Osteoblast (primary cell): ENCODE results near the gene EFCAB10. TPM values are rescaled to one million over a fixed set of nuclear protein-coding genes. Genes with fewer than 3 reads are reported as not detected.

Source experiments
- DNase-seq: peaks from one replicate; pipeline ENCODE4 v3.0.0; 2011; ENCODE audit warnings: low spot score, mixed read lengths; ENCODE audit not compliant: insufficient read length; ENCODE audit errors: missing footprints
- H2AFZ ChIP-seq: 2 replicates; pipeline ENCODE4 v1.6.0; 2011; ENCODE audit warnings: mild to moderate bottlenecking, low read length
- H3K27ac ChIP-seq: 2 replicates; pipeline ENCODE4 v1.5.1; 2011; ENCODE audit warnings: mild to moderate bottlenecking, low read depth, low read length, moderate library complexity
- H3K27me3 ChIP-seq: 2 replicates; pipeline ENCODE4 v1.6.0; 2012; ENCODE audit warnings: mild to moderate bottlenecking, control low read depth, inconsistent platforms, low read length, moderate library complexity; ENCODE audit not compliant: insufficient read depth
- H3K36me3 ChIP-seq: 2 replicates; pipeline ENCODE4 v1.5.1; 2011; ENCODE audit warnings: mild to moderate bottlenecking, low read length, control low read depth, moderate library complexity; ENCODE audit not compliant: insufficient read depth
- H3K4me1 ChIP-seq: 2 replicates; pipeline ENCODE4 v1.5.1; 2011; ENCODE audit warnings: mild to moderate bottlenecking, low read length, control low read depth, moderate library complexity; ENCODE audit not compliant: insufficient read depth
- H3K4me2 ChIP-seq: 2 replicates; pipeline ENCODE4 v1.6.0; 2011; ENCODE audit warnings: mild to moderate bottlenecking, low read length; ENCODE audit not compliant: insufficient read depth
- H3K4me3 ChIP-seq: fragments of 200-600 bp; sonication (generic); 3 replicates; pipeline ENCODE4 v1.5.1; 2012; ENCODE audit warnings: mild to moderate bottlenecking, low read length, inconsistent platforms; ENCODE audit not compliant: insufficient read depth
- H3K79me2 ChIP-seq: 2 replicates; pipeline ENCODE4 v1.6.0; 2012; ENCODE audit warnings: mild to moderate bottlenecking, low read length, control low read depth, inconsistent platforms; ENCODE audit not compliant: insufficient read depth
- H3K9me3 ChIP-seq: 2 replicates; pipeline ENCODE4 v1.5.1; 2011; ENCODE audit warnings: low read depth, low read length, control low read depth
- H4K20me1 ChIP-seq: 2 replicates; pipeline ENCODE4 v1.6.0; 2012; ENCODE audit warnings: mild to moderate bottlenecking, low read length, control low read depth; ENCODE audit not compliant: insufficient read depth
- CTCF ChIP-seq: IDR thresholded peaks from 2 replicates; pipeline ENCODE4 v1.5.1; 2011; ENCODE audit warnings: mild to moderate bottlenecking, low read depth, low read length, moderate library complexity; ENCODE audit errors: extremely low read depth
- total RNA-seq: library from RNA; depleted of rRNA; stranded (reverse); fragments of >200 nt; gene quantifications from 2 replicates; pipeline ENCODE4 v1.2.3, GENCODE V29; 2012

EFCAB10 gene
- total RNA-seq, 1 donor = not detected

DNA sequence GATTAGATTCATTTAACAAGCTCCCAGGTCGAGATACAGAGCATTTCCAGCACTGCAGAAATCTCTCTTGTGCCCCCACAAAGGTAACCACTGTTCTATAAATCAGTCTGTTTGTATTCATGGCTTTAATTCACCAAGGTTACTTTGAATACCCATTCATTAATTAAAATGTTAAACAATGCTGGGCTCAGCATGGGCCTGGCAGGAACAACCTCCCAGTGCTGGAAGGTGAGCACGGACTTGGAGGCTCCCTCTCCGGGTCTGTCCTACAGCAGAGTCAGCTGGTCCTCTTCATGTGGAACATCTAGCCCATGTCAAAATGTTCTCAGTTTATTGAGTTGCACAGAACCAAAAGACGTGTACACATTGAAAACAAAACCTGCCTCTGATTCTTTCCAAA, 15.6 kb upstream of the EFCAB10 start:
- peaks cover 9% of the 10 kb centered on the region for H3K27me3 ChIP-seq
- no peaks in the 10 kb centered on the region for H3K79me2 ChIP-seq
- H3K27ac ChIP-seq = no peak overlapping the region
- no peak for TF ChIP-seq CTCF
- H3K4me1 ChIP-seq = no peaks in the 10 kb centered on the region
- H3K4me2 ChIP-seq = no peak overlapping the region
- no peak overlapping the region for H2AFZ ChIP-seq
- DNase-seq = no peak
- H4K20me1 ChIP-seq = no peaks in the 10 kb centered on the region
- H3K36me3 ChIP-seq = no peaks in the 10 kb centered on the region
- no peaks in the 10 kb centered on the region for H3K9me3 ChIP-seq
- H3K4me3 ChIP-seq = no peak overlapping the region

DNA sequence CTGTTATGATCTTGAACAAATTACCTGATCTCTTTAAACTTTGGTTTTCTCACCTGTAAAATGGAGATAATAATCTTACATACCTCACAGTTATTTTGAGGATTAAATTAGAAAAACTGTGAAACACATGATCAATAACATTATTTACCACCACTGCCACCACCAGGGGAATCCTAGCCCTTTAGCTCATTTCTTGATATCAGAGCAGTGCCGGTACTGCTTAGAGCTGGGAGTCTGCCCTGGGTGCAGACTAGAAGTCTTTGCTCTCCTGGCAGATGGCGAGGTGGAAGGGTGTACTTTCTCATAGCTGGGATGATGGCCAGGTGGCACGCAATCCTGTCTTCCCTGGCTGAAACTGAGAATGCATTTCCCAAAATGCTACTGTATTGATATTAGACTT, 12.7 kb upstream of the EFCAB10 start:
- H3K4me2 ChIP-seq = no peak overlapping the region
- no peaks in the 10 kb centered on the region for H3K36me3 ChIP-seq
- H3K27me3 ChIP-seq = peaks cover 9% of the 10 kb centered on the region
- H3K79me2 ChIP-seq = no peaks in the 10 kb centered on the region
- no peaks in the 10 kb centered on the region for H4K20me1 ChIP-seq
- no peak overlapping the region for H2AFZ ChIP-seq
- H3K27ac ChIP-seq = no peak overlapping the region
- peaks cover 2% of the 10 kb centered on the region for H3K4me1 ChIP-seq
- TF ChIP-seq CTCF = peak; percentile 12
- no peaks in the 10 kb centered on the region for H3K9me3 ChIP-seq
- no peak for DNase-seq
- H3K4me3 ChIP-seq = no peak overlapping the region

GRCh38 chr7:105591522-105591921, 10.2 kb upstream of the EFCAB10 start:
- no peak for DNase-seq
- Histone ChIP-seq H3K4me3 (no peak overlapping the region), H3K79me2 (no peaks in the 10 kb centered on the region), H3K36me3 (no peaks in the 10 kb centered on the region), H2AFZ (no peak overlapping the region), H3K4me2 (no peak overlapping the region), H3K27ac (no peak overlapping the region), H3K4me1 (peaks cover 2% of the 10 kb centered on the region), H3K27me3 (peaks cover 2% of the 10 kb centered on the region), H4K20me1 (no peaks in the 10 kb centered on the region), H3K9me3 (no peaks in the 10 kb centered on the region)
- no peak for TF ChIP-seq CTCF

GRCh38 chr7:105590793-105591192, 9.5 kb upstream of the EFCAB10 start:
- TF ChIP-seq CTCF = no peak
- no peak overlapping the region for H2AFZ ChIP-seq
- no peak overlapping the region for H3K4me3 ChIP-seq
- no peaks in the 10 kb centered on the region for H4K20me1 ChIP-seq
- no peaks in the 10 kb centered on the region for H3K79me2 ChIP-seq
- H3K36me3 ChIP-seq = no peaks in the 10 kb centered on the region
- H3K27me3 ChIP-seq = peaks cover 2% of the 10 kb centered on the region
- H3K4me2 ChIP-seq = no peak overlapping the region
- H3K9me3 ChIP-seq = no peaks in the 10 kb centered on the region
- no peak overlapping the region for H3K27ac ChIP-seq
- H3K4me1 ChIP-seq = peaks cover 2% of the 10 kb centered on the region
- no peak for DNase-seq
